Measurements from ENCODE around the gene CACNA1C. TPM values are rescaled to one million over a fixed set of nuclear protein-coding genes. Genes with fewer than 3 reads are reported as not detected.

Gene CACNA1C
- total and polyA plus RNA-seq, 2 donors from 2014 or later = 1.6 to 17.4 TPM

GRCh38 chr12:2322554-2323120 lies 269.9 kb downstream of the CACNA1C start:
- no peak for FAIRE-seq
- TF ChIP-seq, protein P1, sequence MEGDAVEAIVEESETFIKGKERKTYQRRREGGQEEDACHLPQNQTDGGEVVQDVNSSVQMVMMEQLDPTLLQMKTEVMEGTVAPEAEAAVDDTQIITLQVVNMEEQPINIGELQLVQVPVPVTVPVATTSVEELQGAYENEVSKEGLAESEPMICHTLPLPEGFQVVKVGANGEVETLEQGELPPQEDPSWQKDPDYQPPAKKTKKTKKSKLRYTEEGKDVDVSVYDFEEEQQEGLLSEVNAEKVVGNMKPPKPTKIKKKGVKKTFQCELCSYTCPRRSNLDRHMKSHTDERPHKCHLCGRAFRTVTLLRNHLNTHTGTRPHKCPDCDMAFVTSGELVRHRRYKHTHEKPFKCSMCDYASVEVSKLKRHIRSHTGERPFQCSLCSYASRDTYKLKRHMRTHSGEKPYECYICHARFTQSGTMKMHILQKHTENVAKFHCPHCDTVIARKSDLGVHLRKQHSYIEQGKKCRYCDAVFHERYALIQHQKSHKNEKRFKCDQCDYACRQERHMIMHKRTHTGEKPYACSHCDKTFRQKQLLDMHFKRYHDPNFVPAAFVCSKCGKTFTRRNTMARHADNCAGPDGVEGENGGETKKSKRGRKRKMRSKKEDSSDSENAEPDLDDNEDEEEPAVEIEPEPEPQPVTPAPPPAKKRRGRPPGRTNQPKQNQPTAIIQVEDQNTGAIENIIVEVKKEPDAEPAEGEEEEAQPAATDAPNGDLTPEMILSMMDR (IDR thresholded peaks at IDR 0.05; ENCODE audit: borderline replicate concordance, extremely low read depth, insufficient read depth) = no peak
- H3K4me3 ChIP-seq (ENCODE audit: low read length in 3 of 3) = no peak overlapping the region
- no peak overlapping the region for H3K9ac ChIP-seq (ENCODE audit: low read length in 3 of 3)
- no peaks in the 10 kb centered on the region for H3K27me3 ChIP-seq (ENCODE audit: control insufficient read depth, insufficient read depth, low read length)
- intact Hi-C loops (cut with DNase I) = no loop called here
- DNase-seq = no peak
- no peak overlapping the region for H3K27ac ChIP-seq (ENCODE audit: low read depth in 2 of 2, low read length in 2 of 2)
- H3K36me3 ChIP-seq (ENCODE audit: control insufficient read depth in 2 of 3, insufficient read depth in 3 of 3, low read length in 3 of 3) = no peaks in the 10 kb centered on the region
- peaks cover 0 to 24% (median 9%) of the 10 kb centered on the region in 3 donors for H3K4me1 ChIP-seq (ENCODE audit: control insufficient read depth in 2 of 3, insufficient read depth in 2 of 3, low read depth in 1 of 3, low read length in 3 of 3)
- H3K9me3 ChIP-seq (ENCODE audit: control insufficient read depth in 2 of 3, insufficient read depth in 1 of 3, low read length in 3 of 3) = no peaks in the 10 kb centered on the region

DNA sequence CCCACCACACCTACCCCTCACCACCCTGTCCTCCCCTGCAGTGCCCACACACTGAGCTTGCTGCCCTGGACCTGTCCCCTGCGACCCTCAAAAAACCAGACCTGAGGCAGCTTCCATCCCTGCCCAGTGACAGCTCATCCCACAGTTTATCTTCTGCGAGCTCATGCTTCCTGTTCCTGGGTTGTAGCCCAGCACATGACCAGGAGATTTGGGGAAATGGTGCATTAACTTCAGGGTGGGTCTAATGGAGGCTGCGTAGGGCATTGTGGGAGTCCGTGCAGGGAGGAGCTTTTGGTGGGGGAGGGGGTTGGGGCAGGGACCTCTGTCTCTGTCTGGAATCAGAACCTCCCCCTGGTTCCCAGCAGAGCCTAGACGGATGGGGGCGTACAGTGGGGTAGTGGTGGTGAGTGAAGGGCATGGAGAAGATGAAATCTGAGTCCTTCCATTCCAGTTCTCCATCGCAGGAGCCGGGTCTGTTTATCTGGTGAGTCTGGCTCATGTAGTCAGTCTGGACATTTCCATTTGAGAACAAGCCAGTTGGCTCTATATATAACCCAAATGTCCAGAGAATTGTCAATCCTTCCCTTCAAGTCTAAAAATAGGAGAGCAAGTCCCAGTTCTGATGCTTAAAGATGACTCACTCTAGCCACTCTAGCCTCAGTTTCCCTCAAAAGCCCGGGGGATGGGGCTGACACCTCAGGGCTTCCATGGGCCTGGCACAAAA lies 270.9 kb downstream of the CACNA1C start:
- TF ChIP-seq, protein P1 (IDR thresholded peaks at IDR 0.05; ENCODE audit: borderline replicate concordance, extremely low read depth, insufficient read depth) = no peak
- no peak overlapping the region for H3K27ac ChIP-seq (ENCODE audit: low read depth in 2 of 2, low read length in 2 of 2)

DNA sequence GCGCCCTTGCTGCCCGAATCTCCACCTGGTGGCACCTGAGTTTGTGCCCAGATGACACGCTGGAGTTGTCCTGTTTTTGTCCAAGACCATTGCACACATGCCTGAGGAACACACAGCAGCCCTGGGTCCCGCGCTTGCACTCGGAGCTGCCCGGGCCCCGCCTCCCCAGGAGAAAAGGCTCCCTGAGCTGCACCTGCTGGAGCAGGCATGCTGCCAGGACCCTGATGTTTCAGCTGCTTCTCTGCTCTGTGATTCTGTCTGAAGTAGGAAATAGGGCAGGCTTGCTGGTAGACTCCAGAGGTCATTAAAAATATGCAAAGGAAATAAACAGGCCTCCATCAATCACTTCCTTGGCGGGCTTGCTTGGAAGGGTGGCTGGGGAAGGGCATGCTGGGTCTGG lies 271.6 kb downstream of the CACNA1C start:
- H3K27me3 ChIP-seq (ENCODE audit: control insufficient read depth, insufficient read depth, low read length) = no peaks in the 10 kb centered on the region
- DNase-seq = peak in 4 of 5 donors; percentile 74 to 89 (median 80)
- FAIRE-seq = no peak

More for the DNA sequence above, 270.9 kb downstream of the CACNA1C start:
- no peaks in the 10 kb centered on the region for H3K9me3 ChIP-seq (ENCODE audit: control insufficient read depth in 2 of 3, insufficient read depth in 1 of 3, low read length in 3 of 3)
- H3K27me3 ChIP-seq (ENCODE audit: control insufficient read depth, insufficient read depth, low read length) = no peaks in the 10 kb centered on the region
- DNase-seq = no peak
- FAIRE-seq = no peak
- H3K4me1 ChIP-seq (ENCODE audit: control insufficient read depth in 2 of 3, insufficient read depth in 2 of 3, low read depth in 1 of 3, low read length in 3 of 3) = peaks cover 0 to 24% (median 9%) of the 10 kb centered on the region in 3 donors
- no peak overlapping the region for H3K9ac ChIP-seq (ENCODE audit: low read length in 3 of 3)
- intact Hi-C loops (cut with DNase I) = no loop called here
- H3K36me3 ChIP-seq (ENCODE audit: control insufficient read depth in 2 of 3, insufficient read depth in 3 of 3, low read length in 3 of 3) = no peaks in the 10 kb centered on the region
- H3K4me3 ChIP-seq (ENCODE audit: low read length in 3 of 3) = no peak overlapping the region

More for the DNA sequence above, 271.6 kb downstream of the CACNA1C start:
- no peak overlapping the region for H3K4me3 ChIP-seq (ENCODE audit: low read length in 3 of 3)
- intact Hi-C loops (cut with DNase I) = no loop called here
- H3K9ac ChIP-seq (ENCODE audit: low read length in 3 of 3) = no peak overlapping the region
- H3K36me3 ChIP-seq (ENCODE audit: control insufficient read depth in 2 of 3, insufficient read depth in 3 of 3, low read length in 3 of 3) = no peaks in the 10 kb centered on the region
- TF ChIP-seq, protein P1 (IDR thresholded peaks at IDR 0.05; ENCODE audit: borderline replicate concordance, extremely low read depth, insufficient read depth) = no peak
- no peak overlapping the region for H3K27ac ChIP-seq (ENCODE audit: low read depth in 2 of 2, low read length in 2 of 2)
- no peaks in the 10 kb centered on the region for H3K9me3 ChIP-seq (ENCODE audit: control insufficient read depth in 2 of 3, insufficient read depth in 1 of 3, low read length in 3 of 3)
- peaks cover 0 to 20% (median 9%) of the 10 kb centered on the region in 3 donors for H3K4me1 ChIP-seq (ENCODE audit: control insufficient read depth in 2 of 3, insufficient read depth in 2 of 3, low read depth in 1 of 3, low read length in 3 of 3)
